HG02852 (cell line): Measurements from ENCODE around the gene KCNB1.

ENCODE experiments used
- ATAC-seq: cut with Tn5 transposase; IDR thresholded peaks from one replicate; pipeline ENCODE4 v1.9.1; 2021; ENCODE audit warnings: mild to moderate bottlenecking, moderate library complexity; ENCODE audit not compliant: unreplicated experiment

Gene KCNB1

GRCh38 chr20:49471397-49471796, 11.1 kb downstream of the KCNB1 start:
- no peak for ATAC-seq

GRCh38 chr20:49470922-49471321, 11.5 kb downstream of the KCNB1 start:
- ATAC-seq, result no peak

GRCh38 chr20:49469060-49469459, 13.4 kb downstream of the KCNB1 start:
- no peak for ATAC-seq

GRCh38 chr20:49468412-49468811, 14.1 kb downstream of the KCNB1 start:
- ATAC-seq, result no peak

GRCh38 chr20:49466114-49466912, 16.2 kb downstream of the KCNB1 start:
- ATAC-seq, result no peak

GRCh38 chr20:49464556-49464955, 17.9 kb downstream of the KCNB1 start:
- no peak for ATAC-seq

GRCh38 chr20:49462626-49463025, 19.8 kb downstream of the KCNB1 start:
- no peak for ATAC-seq

- ATAC-seq, result no peak
These were observed 20.4 kb downstream of the KCNB1 start for GRCh38 chr20:49461894-49462620.

GRCh38 chr20:49460916-49461315, 21.6 kb downstream of the KCNB1 start:
- ATAC-seq, result no peak

- no peak for ATAC-seq
These were observed 22.3 kb downstream of the KCNB1 start for GRCh38 chr20:49460131-49460530.

GRCh38 chr20:49459684-49460083, 22.8 kb downstream of the KCNB1 start:
- no peak for ATAC-seq

GRCh38 chr20:49457444-49457843, 25.0 kb downstream of the KCNB1 start:
- no peak for ATAC-seq

GRCh38 chr20:49456646-49457045, 25.8 kb downstream of the KCNB1 start:
- no peak for ATAC-seq

GRCh38 chr20:49455691-49456090, 26.8 kb downstream of the KCNB1 start:
- ATAC-seq, result no peak

GRCh38 chr20:49452011-49452482, 30.4 kb downstream of the KCNB1 start:
- ATAC-seq, result no peak

- ATAC-seq, result no peak
These were observed 32.2 kb downstream of the KCNB1 start for GRCh38 chr20:49450281-49450721.

GRCh38 chr20:49448917-49449316, 33.6 kb downstream of the KCNB1 start:
- no peak for ATAC-seq

GRCh38 chr20:49447946-49448809, 34.3 kb downstream of the KCNB1 start:
- no peak for ATAC-seq

- ATAC-seq, result no peak
These were observed 35.1 kb downstream of the KCNB1 start for GRCh38 chr20:49447364-49447763.

- no peak for ATAC-seq
These were observed 35.7 kb downstream of the KCNB1 start for GRCh38 chr20:49446808-49447207.

GRCh38 chr20:49446080-49446479, 36.4 kb downstream of the KCNB1 start:
- no peak for ATAC-seq
